ENCODE results near the gene RAMP2. TPM values are rescaled to one million over a fixed set of nuclear protein-coding genes. Genes with fewer than 3 reads are reported as not detected.

The RAMP2 gene
- total RNA-seq, 1 donor from 2014 or later = 1.6 TPM

- peak; percentile 94 for DNase-seq (ENCODE audit: extremely low spot score, unreplicated experiment)
- H3K27ac Mint-ChIP-seq (ENCODE audit: unreplicated experiment) = peak within 1 kb of the TSS; percentile 90
- no peak for TF ChIP-seq CTCF (IDR thresholded peaks at IDR 0.05)
- peaks cover 18% of the 10 kb centered on the region for H3K27me3 Mint-ChIP-seq (ENCODE audit: unreplicated experiment)
- H3K36me3 Mint-ChIP-seq (ENCODE audit: unreplicated experiment) = peaks cover 11% of the 10 kb centered on the region
- peak within 1 kb of the TSS; percentile 92 for H3K4me3 Mint-ChIP-seq (ENCODE audit: unreplicated experiment)
- peaks cover 35% of the 10 kb centered on the region for H3K4me1 Mint-ChIP-seq (ENCODE audit: unreplicated experiment)
- no peaks in the 10 kb centered on the region for H3K9me3 Mint-ChIP-seq (ENCODE audit: unreplicated experiment)
Observed at GRCh38 chr17:42798383-42799380, 37.7 kb downstream of the RAMP2 start, which contains the start of the genes CNTD1 and COA3. Gene CNTD1 (plus strand): TSS chr17:42798861. CDS start chr17:42799068, 207 bp downstream. Gene COA3 (minus strand): TSS chr17:42798704. CDS start chr17:42798681, 23 bp downstream.

GRCh38 chr17:42803074-42803883 lies 42.3 kb downstream of the RAMP2 start:
- H3K27me3 Mint-ChIP-seq (ENCODE audit: unreplicated experiment) = peaks cover 20% of the 10 kb centered on the region

DNA sequence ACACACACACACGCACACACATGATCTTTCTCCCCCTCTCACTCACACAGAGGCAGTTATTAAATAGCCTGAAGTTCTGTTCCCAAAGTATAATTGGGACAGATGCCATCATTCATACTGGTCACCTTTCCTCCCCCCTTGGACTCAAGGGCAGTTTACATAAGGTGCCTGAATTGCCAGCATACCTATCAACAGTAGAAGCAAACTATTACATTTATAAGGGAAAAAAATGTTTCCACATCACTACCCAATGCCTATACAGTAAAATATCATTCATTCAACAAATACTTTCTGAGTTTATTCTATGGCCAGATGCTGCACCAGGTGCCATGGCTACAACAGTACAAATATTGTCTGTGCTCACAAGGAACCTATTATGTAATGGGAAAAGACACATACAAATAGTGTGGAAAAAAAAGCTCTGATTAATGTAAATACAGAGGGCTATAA lies 43.9 kb downstream of the RAMP2 start:
- no peak overlapping the region for H3K4me3 Mint-ChIP-seq (ENCODE audit: unreplicated experiment)
- no peak overlapping the region for H3K27ac Mint-ChIP-seq (ENCODE audit: unreplicated experiment)
- peaks cover 1% of the 10 kb centered on the region for H3K36me3 Mint-ChIP-seq (ENCODE audit: unreplicated experiment)
- no peak for DNase-seq (ENCODE audit: extremely low spot score, unreplicated experiment)
- TF ChIP-seq CTCF (IDR thresholded peaks at IDR 0.05) = no peak
- peaks cover 12% of the 10 kb centered on the region for H3K4me1 Mint-ChIP-seq (ENCODE audit: unreplicated experiment)
- H3K9me3 Mint-ChIP-seq (ENCODE audit: unreplicated experiment) = no peaks in the 10 kb centered on the region
- peaks cover 18% of the 10 kb centered on the region for H3K27me3 Mint-ChIP-seq (ENCODE audit: unreplicated experiment)

More at GRCh38 chr17:42803074-42803883, 42.3 kb downstream of the RAMP2 start:
- H3K9me3 Mint-ChIP-seq (ENCODE audit: unreplicated experiment) = no peaks in the 10 kb centered on the region
- H3K36me3 Mint-ChIP-seq (ENCODE audit: unreplicated experiment) = peaks cover under 1% of the 10 kb centered on the region
- no peak for TF ChIP-seq CTCF (IDR thresholded peaks at IDR 0.05)
- DNase-seq (ENCODE audit: extremely low spot score, unreplicated experiment) = no peak
- H3K4me1 Mint-ChIP-seq (ENCODE audit: unreplicated experiment) = peaks cover 19% of the 10 kb centered on the region
- H3K27ac Mint-ChIP-seq (ENCODE audit: unreplicated experiment) = peak overlapping the region; percentile 54
- H3K4me3 Mint-ChIP-seq (ENCODE audit: unreplicated experiment) = no peak overlapping the region

DNA sequence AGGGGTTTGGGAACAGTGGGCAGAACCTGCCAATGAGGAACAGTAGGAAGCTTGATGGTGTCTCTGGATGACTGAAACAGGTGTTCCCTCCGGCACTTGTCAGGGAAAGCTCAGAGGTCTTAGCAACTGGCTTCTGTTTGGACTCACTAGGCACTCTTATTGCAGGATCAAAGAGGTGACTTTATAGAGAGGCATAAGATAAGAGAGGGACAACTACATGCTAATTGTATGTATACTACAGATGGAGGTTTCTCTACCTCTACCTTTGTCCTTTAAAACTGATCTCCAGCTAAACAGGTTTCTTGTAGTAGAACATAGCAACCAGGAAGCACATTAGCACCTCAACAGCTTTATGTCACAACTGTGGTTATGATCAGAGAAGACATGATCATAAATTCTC lies 45.2 kb downstream of the RAMP2 start:
- Mint-ChIP-seq H3K27ac (ENCODE audit: unreplicated experiment) (no peak overlapping the region), H3K36me3 (ENCODE audit: unreplicated experiment) (peaks cover 10% of the 10 kb centered on the region), H3K4me1 (ENCODE audit: unreplicated experiment) (peaks cover 12% of the 10 kb centered on the region), H3K4me3 (ENCODE audit: unreplicated experiment) (no peak overlapping the region), H3K27me3 (ENCODE audit: unreplicated experiment) (peaks cover 10% of the 10 kb centered on the region), H3K9me3 (ENCODE audit: unreplicated experiment) (no peaks in the 10 kb centered on the region)
- no peak for TF ChIP-seq CTCF (IDR thresholded peaks at IDR 0.05)
- DNase-seq (ENCODE audit: extremely low spot score, unreplicated experiment) = no peak

Data from osteocyte (in vitro differentiated cells).